GM21717 (cell line): ENCODE measurements around the gene PRKAG3.
A peak's percentile ranks its signal among the peaks of the same experiment; 100 is the strongest.

Experiments used
- ATAC-seq: cut with Tn5 transposase; IDR thresholded peaks from one replicate; pipeline ENCODE4 v1.9.1; 2021; ENCODE audit warnings: mild to moderate bottlenecking, moderate library complexity; ENCODE audit not compliant: unreplicated experiment

PRKAG3 gene

DNA sequence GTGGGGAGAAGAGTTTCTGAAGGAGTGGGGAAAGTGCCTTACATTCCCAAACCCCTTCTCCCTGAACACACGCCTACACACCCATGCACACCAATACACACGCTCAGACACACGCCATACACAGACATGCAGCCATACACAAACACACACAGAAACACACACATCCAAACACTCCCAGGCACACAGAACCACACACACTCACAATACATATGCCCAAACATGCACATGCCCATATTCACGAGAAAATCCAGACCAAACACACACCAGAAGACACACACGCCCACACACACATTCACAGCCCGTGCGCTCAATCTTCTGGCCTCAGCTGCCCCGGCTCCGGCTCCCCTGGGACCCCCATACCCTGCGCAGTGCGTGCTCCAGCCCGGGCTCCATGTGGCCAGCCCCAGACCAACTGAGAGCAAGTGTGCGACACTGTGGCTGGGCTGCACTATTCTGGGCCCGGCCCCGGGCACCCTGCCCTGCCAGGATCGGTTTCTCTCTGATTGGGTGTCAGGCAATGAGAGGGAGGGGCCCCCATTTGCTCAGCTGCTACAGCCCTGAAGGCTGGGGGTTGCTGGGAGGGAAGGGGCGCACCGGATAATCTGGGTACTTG, at the start of gene PRKAG3:
PRKAG3 (minus strand) TSS at position 426 of the 613 bp plus-strand sequence.
- no peak for ATAC-seq

DNA sequence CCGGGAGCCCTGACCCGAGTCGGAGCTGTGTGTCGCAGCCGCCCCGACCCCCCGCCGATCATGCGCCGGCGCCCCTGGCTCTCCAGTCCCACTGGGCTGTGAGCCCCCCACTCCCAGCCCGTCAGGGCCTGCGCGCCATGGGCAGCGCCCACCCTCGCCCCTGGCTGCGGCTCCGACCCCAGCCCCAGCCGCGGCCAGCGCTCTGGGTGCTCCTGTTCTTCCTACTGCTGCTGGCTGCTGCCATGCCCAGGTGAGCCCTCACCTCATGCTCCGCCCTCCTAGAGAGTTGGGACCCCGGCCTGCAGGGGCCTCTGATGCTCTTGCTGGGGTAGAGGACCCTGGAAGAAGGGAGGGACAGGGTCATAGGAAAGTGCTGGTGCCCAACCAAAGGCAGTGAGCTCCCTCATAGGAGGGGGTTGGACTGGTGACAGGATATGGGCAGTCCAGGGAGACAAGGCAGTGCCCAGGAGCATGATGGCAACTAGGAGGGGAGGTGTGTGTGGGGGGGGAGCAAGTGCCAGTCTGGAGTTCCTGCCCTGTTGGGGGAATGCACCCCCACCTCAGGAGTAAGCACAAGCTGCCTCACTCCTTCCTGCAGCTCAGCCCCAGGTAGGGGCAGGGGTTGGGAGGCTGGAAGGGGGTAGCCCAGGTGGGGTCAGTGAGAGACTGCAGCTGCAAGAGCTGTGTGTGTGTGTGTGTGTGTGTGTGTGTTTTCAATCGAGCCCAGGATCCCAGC, 49.4 kb upstream of the PRKAG3 start:
- ATAC-seq: no peak

DNA sequence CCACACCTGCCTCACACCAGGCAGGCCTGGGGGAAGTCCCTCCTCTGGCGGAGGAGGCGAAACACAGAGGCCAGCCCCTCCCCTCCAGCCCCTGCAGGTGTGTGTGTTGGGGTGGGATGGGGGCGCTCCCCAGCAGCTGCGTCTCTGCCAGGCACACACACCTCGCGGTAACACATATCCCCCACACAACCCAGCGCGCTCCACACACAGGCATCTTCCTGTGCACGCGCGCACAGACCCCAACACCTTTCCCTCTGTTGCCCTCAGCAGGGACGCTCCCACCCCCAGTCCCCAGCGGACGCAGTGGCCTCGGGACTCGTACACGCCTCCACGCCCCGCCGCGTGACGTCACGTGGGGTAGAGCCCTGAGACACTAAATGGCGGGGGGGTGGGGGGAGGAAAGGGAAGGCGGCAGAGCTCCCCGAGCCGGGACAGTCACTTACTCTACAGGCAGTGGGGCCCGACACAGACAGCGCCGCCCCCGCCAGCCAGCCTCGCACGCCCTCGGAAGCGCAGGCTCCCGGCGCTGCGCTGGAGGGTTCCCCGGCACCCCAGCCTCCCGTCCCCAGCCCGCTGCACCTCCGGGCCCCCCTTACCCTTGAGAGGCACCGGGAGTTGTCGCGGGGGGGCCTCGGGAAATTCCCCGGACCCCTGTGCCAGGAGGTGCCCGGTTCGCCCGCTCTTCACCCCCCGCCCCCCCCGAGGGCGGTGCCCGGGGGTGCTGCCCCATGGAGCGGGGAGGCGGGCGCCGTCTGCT, 48.7 kb upstream of the PRKAG3 start, which contains the start of gene WNT10A:
WNT10A (plus strand) TSS at position 751 of the 757 bp plus-strand sequence. CDS start 144 bp downstream, outside the sequence.
- ATAC-seq: peak; percentile 74

DNA sequence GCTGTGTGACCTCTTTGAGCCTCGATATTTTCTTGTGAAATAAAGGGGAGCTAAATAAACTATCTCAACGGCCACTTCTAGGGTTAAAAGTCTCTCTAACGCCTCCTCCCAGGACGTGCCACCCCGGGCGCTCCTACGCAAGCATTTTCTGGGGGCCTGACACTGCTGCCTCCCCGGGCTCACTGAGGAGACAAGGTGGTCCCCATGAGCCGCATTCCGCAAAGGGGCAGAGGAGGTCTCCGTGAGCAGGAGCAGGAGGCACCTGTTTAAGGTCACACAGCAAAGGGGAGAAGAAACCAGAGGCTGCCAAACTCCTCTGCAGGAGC, 48.1 kb upstream of the PRKAG3 start:
- no peak for ATAC-seq

DNA sequence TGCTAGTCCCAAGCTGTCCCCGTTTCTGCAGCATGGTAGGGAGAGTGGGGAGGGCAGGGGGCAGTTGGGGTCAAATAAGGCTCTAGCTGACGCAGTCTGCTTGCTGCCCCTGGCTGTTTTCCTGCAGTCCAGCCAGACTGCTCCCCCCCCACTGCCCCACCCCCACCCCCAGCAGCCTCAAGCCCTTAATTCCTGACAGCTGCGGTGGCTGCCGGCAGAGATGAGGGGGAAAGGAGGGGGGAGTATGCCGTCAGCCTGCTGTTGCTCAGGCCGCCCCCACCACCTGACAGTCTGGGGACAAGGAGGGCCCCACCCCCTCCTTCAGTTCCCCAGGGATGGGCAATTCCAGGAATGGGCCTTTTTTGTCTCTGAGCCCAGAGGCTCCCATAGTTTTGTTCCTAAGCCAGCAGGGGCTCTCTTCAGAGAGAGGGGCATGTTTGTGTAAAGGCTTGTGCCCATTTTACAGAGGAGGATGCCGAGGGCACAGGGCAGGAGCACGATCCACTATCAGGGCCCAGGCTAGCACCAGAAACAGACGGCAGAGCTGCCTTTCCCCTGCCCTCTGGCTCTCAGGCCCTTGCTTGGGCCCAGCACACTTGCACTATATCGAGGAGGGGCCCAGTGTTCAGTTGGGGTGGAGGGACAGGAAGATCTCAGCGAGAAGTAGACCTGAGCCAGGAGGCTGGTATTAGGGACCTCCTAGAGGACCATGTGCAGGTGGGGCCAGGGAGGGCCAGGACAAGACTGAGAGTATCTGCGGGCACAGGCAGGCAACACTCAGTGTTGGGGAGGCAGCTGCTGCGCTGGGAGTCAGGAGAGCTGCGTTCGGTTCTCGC, 47.5 kb upstream of the PRKAG3 start:
- ATAC-seq: no peak

DNA sequence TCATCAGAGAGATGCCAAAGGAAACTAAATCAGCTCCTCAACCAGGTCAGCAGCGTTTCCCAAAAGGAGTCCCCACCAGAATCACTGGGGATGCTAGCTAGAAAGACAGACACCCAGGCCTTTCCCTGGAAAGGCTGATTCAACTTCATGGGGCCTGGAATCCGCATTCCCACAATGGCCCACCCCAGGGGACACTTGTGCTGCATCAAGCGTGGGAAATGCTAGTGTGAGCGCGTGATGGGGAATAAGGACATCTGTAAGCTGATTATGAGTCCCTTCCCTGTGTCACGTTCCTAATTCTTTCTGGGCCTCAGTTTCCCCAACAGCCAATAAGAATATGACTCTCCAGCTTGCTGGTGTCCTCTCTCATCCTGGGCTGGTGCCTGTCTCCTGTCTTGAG, 46.9 kb upstream of the PRKAG3 start:
- ATAC-seq: no peak

DNA sequence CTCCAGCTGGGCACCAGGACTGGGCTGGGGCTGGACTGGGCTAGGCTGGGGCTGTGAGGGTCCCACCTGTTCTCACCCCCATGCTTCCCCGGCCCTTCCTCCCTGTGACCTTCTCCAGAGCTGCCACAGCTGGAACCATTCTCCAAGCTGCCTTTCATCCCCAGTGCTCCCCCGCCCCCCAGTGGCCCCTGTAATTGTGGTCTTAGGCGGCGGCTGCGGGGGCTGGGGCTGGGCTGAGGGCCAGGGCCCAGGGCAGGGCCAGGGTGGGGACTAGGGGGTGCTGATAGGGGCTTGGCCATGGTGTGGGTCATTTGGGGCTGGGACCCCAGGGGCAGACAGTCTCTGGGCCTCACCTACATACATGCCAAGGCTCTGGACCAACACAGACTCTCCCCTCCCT, 46.3 kb upstream of the PRKAG3 start:
- ATAC-seq: no peak

DNA sequence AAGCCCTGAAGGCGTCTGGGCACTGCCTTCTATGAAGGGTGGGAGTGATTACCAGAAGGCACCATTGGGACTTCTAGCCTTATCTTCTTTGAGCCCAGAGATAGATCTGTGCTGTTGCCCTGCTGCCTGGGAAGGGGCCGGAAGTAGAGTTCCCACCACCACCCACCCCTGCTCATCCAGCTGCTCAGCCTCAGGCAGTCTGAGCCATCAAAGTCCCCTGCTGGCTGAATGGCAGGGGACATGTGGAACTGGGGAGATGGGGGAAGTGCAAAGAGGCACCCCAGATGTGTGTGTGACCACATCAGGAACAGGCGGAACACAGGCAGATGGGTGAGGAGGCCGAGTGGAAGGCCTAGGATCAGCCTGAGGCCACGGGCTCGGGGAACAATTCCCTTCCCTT, 45.7 kb upstream of the PRKAG3 start:
- ATAC-seq: no peak

DNA sequence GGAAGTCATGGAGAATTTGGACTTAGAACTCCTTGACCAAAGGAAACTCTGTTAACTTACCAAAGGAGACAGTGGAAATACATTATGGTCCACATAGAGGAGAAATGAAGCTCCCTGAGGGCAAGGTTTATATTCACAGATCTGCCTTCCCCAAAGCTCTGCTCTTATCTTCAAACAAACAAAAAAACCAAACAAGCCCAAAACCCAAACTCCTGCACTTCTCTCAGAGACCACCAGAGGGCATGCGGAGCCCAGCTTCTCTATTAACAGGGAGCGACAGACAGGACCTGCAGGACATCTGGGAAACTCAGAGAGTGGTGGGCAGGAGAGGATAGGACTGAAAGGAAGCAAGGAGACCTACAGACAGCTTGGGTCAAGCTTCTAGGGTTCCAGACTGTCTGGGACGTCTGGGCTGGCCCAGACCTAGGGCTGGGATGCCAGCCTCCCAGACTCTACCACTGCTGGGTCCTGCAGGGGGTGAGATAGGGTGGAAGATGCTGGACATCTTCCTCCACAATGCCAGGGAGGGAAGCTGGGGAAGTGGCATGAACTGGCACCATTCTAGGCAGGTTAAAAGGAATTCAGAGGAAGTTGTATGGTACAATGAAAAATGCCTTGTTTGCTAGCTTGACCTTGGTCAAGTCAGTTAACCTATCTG, 45.1 kb upstream of the PRKAG3 start:
- no peak for ATAC-seq

DNA sequence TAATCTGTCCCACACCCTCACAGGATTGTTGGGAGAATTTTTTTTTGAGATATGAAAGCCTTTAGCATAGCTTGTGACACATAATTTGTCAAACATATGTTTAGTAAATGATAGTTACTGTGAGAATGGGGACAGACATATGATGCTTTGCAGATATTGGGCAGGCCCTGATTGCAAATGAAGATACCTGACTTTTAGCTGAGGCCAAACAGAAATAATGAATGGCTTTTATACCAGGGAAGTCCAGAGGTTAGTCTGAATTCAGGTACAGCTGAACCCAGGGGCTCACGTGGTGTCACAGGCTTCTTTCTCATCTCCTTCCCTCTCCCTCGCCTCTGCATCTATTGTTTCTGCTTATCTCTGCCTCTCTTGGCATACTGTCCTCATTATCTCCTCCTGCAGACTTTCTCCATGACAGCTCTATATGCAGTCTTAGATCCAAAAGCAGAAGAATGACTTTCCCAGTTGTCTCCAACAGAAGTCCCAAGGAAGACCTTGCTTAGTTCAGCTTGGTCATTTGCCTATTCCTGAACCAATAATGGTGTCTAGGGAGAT, 44.2 kb upstream of the PRKAG3 start:
- ATAC-seq: no peak

DNA sequence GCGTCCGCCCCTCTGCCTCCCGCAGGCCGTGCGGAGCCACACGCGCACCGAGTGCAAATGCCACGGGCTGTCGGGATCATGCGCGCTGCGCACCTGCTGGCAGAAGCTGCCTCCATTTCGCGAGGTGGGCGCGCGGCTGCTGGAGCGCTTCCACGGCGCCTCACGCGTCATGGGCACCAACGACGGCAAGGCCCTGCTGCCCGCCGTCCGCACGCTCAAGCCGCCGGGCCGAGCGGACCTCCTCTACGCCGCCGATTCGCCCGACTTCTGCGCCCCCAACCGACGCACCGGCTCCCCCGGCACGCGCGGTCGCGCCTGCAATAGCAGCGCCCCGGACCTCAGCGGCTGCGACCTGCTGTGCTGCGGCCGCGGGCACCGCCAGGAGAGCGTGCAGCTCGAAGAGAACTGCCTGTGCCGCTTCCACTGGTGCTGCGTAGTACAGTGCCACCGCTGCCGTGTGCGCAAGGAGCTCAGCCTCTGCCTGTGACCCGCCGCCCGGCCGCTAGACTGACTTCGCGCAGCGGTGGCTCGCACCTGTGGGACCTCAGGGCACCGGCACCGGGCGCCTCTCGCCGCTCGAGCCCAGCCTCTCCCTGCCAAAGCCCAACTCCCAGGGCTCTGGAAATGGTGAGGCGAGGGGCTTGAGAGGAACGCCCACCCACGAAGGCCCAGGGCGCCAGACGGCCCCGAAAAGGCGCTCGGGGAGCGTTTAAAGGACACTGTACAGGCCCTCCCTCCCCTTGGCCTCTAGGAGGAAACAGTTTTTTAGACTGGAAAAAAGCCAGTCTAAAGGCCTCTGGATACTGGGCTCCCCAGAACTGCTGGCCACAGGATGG, 42.0 kb upstream of the PRKAG3 start:
- no peak for ATAC-seq

DNA sequence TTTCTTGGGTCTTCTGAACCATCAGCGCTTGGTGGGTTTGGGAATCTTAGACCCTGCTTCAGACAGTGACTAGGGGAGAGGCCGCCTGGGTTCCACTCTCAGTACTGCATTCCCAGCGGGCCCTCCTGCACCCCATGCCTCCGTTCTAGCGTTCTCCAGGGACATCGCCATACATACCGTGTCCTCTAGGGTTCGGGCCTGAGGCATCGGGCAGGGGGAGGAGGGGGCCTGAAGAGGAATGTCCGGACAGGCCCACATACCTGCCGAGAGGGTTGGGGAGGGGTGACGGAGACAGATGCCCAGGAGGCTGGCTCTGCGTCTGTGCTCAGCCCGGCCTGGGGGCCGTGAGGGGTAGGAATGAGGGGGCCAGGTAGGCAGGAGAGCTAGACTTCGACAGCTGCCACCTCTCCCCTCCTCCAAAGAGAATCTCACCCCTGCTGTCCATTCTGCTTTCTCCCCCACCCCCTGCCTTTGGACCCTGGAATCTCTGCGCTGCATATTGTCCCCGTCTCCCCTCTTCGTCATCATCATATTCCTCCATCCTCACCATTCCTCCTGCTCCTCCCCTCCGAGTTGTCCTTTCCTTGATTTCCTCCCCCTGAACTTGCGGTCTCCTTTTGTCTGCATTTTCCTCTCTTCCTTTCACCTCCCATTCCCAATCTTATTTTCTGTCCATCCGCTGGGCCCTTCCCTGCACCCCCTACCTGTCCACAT, 41.2 kb upstream of the PRKAG3 start:
- ATAC-seq: no peak

DNA sequence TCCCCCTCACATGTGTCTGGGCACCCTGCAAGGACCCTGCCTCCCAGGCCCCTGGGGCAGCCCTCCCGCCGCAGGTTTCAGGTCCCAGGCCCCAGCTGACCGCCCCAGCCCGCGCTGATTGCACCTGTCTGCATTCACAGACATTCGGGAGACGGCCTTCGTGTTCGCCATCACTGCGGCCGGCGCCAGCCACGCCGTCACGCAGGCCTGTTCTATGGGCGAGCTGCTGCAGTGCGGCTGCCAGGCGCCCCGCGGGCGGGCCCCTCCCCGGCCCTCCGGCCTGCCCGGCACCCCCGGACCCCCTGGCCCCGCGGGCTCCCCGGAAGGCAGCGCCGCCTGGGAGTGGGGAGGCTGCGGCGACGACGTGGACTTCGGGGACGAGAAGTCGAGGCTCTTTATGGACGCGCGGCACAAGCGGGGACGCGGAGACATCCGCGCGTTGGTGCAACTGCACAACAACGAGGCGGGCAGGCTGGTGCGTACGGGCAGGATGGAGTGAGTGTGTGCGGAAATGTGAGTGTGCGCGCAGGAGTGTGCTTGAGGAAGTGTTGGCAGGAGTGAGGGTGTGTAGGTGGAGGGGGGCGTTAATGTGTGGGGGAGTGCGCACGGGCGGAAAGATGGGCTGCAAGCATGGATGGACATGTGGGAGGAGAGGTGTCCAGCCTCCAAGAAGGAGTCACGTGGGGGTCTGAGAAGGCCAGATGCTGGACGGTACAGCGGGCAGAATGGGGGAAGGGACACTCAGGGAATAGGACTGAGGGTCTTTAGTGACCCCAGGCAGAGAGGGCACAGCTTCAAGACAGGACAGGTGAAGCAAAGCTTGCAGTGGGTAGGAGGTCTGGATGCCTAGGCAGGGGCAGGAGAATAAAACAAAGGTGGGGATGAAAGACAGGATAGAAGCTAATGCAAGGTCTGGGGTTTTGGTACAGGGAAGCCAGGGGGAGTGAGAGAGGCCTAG, 40.0 kb upstream of the PRKAG3 start:
- ATAC-seq: no peak

DNA sequence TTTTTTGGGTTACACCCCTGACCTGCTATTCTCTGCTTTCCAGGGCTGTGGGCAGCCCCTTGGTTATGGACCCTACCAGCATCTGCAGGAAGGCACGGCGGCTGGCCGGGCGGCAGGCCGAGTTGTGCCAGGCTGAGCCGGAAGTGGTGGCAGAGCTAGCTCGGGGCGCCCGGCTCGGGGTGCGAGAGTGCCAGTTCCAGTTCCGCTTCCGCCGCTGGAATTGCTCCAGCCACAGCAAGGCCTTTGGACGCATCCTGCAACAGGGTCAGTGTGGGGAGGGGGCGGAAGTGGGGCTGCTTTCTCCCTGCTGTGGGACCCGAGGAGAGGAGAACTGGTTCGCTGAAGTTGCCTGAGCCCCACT, 39.4 kb upstream of the PRKAG3 start:
- no peak for ATAC-seq

DNA sequence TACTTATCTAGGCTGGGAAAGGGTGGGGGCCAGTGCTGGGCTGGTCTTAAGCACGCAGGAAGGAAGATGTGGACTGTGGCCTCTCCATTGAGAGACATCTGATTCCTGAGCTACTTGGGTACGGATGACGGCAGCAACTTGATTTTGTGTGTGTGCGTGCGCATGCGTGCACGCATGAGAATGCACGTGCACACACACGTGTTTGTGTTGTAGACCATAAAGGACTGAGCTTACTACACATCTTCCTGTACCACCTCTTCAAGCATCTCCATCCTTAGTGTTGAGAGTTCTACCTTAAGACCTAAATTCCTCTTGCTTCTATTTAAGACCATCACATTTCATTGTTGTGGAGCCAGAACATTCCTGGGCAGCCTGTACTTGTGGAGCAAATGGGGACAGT, 37.5 kb upstream of the PRKAG3 start:
- no peak for ATAC-seq

DNA sequence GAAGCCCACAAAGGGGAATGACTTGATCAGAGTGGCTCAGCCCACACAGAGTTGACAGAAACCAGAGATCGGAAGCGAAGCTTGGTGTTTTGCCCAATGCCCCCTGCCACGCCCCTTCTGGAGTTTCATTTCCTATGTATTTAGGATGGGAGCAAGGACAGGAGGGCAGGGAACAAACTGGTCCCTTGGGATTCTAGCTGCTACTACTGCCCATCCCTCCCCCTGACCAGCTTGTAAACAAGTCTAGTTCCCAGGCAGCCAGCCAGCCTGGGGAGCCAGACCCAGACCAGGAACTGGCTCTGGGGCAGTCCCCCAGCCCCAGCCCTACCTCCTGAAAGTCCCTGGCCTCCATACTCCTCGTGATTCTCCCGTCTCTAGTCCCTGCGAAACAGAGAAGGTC, 36.3 kb upstream of the PRKAG3 start:
- ATAC-seq: no peak

DNA sequence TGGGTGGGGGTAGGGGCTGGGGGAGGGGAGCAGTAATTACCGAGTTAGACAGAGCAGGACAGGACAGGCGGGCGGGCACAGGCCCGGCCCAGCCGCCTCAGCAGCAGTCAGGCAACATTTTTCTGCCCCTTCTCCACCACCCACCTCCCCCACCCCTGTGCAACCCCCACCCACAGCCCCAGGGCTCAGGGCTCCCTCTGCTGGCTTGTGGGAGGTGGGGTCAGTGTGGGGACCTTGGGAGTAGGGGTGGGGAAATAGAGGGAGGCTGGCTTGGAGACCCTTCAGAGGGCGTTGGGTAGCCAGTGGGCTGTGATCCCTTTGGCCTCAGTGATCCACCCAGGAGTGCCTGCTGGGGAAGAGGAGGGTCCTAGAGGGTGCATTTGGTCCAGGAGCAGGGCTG, 34.4 kb upstream of the PRKAG3 start:
- no peak for ATAC-seq

DNA sequence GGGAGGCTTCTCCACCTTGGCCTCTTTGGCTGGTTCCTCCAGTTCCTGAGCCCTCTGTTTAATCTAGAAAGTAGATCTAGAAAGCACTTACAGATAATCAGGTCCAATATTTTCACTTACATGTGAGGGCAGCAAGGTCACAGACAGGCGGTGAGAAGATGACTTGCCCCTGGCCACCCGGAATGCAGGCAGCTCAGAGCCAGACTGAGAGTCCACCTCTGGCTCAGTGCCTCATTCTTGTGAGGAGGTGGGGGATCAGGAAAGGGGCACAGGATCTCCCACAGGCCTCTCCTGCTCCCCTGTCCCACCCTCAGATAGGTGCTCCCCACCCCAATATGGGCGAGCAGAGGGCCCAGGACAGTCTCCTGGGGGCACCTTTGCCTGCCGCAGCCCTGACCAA, 33.8 kb upstream of the PRKAG3 start:
- no peak for ATAC-seq
